T47D (cell line): ENCODE results near the gene PHF2.
"Not testable (repeated sequence)": the region's sequence is repeated elsewhere in the genome, so short reads cannot be mapped to it uniquely, and the experiment has no call there.

Experiments used
- DNase-seq, 2 experiments: peaks; one replicate each; pipeline versions ENCODE4 v3.0.0 to v3.0.0-alpha.2; 2011 to 2012; ENCODE audit warnings: low read depth in 1 of 2, low spot score in 1 of 2
- JUND ChIP-seq: IDR thresholded peaks from 2 replicates; pipeline ENCODE4 v1.6.1; 2012; ENCODE audit warnings: low read depth
- in situ Hi-C: cut with HindIII; loops from 2 replicates; pipeline ENCODE4 v1.10.0; 2016; ENCODE audit warnings: low sequenced_read_pairs, low pct_unique_long_range_greater_than_20kb

PHF2 gene

DNA sequence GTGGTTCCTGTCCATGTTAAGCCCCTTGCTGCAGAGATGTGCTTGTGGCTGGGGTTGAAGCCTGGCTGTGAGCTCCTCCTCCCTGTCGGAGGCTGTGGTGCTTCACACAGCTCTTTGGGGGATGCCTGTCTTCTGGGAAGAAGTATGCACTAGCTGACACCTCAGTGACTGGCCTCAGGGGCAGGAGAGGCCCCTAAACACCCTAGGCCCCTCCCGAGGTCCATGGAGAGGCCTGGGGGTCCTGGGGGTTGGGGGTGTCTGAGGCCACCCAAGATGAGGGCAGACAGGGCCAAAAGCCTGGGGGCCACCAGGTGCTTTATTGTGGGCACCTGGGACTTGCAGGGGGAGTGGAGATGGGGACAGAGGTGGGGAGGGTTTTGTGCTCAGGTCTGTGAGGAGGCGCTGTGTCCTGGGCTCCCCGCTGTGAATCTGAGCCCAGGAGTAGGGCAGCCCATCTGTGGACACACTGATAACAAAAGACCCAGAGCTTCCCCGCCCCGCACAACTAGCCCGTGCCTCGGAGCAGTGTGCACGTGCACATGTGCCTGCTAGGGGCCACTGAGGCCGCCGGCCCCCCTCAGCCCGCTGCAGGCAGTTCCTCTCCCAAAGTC is 92.0 kb downstream of the PHF2 start:
- in situ Hi-C loops = no loop called here
- no peak for DNase-seq
- TF ChIP-seq JUND = no peak

DNA sequence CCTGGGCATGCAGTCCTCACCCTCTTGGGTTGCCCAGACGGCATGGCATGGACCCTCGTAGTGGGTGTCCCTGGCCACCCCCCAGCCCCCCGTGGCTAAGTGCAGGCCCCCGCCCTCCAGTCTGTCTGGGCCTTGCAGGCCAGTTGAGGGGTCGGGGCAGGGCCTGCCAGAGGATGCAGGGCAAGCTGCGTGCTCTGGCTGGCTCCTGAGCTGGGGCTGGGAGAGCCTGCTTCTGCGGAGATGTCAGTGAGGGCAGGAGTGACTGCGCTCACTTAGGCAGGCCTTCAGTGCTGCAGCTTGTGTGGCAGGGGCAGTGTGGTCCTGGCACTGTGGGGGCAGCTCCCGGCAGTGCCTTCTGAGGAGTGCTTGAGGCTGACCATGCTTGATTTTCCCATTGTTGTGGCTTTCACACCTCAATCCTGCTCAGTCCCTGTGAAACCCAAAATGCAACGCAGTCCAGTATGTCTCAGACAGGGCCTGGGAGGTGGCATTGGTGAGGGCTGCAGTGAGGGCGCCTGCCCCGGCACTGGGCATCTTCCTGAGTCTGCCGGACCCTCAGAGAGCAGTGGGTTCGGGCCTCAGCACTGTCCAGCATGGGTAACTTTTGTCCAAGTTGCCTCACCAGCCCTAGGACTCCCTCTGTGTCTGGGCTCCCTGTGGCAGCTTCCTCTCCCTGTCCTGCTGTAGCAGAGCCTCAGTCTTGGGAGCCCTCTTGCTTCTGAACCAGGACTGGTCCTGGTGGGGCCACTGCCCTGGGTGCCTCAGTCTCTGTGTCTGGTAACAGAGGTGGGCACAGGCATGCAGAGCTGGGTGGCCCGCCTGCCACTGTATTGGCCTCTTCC is 93.0 kb downstream of the PHF2 start:
- in situ Hi-C loops = no loop called here
- no peak for TF ChIP-seq JUND
- DNase-seq = no peak

DNA sequence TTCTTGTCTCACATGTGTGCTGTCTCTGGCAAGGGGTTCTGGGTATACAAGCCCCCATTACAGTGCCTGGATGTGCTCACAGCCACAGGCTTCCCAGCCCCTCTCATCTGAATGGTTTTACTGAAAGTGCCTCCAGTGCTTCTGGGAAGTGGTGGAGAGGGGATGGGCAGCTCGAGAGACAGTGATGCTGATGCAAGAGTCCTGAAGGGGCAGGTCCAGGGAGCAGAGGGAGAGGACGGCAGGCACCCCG is 93.5 kb downstream of the PHF2 start:
- no peak for TF ChIP-seq JUND
- DNase-seq = no peak
- in situ Hi-C loops = no loop called here

DNA sequence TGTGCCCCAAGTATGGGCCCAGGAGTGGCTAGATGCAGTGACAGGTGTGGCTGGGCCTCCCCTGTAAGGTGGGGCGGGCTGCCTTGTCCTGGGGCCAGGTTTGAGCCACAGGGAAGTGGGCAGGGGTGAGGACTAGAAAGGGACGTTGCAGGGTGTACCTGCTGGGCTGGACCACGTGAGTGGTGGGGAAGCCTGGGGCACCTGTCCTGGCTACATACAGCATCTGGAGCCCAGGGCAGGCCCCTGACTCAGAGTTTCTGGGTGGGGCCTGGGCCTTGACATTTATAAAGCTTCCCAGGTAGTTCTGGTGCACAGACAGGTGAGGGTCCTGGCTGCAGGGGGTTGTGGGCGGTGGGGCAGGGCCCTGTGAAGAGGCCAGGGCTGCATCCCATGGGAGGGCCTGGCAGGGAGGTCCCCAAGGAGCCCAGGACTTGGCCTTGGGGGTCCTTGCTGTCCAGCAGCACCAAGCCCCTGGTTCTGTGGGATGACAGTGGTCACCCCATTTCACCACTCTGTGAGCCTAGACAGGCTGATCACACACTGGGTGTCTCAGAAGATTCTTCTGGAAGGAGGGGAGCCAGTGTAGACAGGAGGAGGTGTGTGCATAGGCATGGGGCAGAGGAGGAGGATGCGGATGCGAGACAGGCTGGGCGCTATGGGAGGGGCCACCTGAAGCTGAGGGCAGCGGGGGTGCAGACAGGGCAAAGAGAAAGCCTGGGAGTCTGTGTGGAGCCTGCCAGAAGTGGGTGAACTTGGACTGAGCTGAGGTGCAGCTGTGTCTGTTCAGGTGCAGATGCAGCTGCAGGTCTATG is 94.0 kb downstream of the PHF2 start:
- DNase-seq = no peak

DNA sequence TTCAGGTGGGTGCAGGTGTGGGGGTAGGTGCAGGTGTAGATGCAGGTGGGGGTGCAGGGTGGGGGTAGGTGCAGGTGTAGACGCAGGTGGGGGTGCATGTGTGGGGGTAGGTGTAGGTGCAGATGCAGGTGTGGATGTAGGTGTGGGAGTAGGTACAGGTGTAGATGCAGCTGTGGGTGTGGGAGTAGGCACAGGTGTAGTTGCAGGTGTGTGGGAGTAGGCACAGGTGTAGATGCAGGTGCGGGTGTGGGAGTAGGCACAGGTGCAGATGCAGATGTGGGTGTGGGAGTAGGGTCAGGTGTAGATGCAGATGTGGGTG is 94.6 kb downstream of the PHF2 start:
- no peak for TF ChIP-seq JUND
- in situ Hi-C loops = no loop called here
- DNase-seq = no peak

More for the DNA sequence above, 94.0 kb downstream of the PHF2 start:
- no peak for TF ChIP-seq JUND
- in situ Hi-C loops = no loop called here

DNA sequence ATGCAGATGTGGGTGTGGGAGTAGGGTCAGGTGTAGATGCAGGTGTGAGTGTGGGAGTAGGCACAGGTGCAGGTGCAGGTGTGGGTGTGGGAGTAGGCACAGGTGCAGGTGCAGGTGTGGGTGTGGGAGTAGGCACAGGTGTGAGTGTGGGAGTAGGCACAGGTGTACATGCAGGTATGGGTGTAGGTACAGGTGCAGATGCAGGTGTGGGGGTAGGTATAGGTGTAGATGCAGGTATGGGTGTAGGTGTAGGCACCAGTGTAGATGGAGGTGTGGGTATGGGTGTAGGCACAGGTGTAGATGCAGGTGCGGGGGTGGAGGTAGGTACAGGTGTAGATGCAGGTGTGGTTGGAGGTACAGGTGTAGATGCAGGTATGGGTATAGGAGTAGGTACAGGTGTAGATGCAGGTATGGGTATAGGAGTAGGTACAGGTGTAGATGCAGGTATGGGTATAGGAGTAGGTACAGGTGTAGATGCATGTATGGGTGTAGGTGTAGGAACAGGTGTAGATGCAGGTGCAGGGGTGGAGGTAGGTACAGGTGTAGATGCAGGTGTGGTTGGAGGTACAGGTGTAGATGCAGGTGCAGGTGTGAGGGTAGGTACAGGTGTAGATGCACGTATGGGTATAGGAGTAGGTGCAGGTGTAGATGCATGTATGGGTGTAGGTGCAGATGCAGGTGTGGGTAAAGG is 96.1 kb downstream of the PHF2 start:
- in situ Hi-C loops, DNase-seq: not testable (repeated sequence)

DNA sequence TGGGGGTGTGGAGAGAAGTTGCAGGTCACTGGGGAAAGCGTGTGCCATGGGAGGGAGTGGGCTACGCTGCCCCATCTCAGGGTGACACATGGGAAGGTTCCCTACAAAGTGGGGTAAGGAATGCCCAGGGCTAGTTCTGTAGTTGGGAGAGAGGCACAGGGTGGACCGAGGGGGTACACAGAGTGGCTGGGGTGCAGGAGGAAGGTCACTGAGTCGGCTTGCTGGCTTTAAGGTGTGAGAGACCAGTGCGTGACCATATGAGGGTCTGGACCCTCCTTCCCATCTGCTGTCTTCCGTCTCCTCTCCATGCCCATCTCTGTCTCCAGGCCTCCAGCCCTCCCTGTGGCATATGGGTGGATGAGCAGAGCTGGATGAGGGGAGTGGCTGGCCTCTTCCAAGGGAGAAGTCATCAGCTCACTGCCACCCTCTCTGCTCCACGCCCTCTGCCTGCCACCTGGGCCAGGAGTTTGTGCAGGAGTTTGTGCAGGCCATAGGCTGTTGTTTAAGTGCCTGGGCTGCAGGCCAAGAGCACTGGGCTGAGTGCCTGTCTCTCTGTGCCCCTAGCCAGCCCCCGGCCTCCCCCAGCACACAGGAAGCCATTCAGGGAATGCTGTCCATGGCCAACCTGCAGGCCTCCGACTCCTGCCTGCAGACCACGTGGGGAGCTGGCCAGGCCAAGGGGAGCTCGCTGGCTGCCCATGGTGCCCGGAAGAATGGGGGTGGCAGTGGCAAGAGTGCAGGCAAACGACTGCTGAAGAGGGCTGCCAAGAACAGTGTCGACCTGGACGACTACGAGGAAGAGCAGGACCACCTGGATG is 96.8 kb downstream of the PHF2 start:
- DNase-seq = no peak
- in situ Hi-C loops = no loop called here
- TF ChIP-seq JUND = no peak

DNA sequence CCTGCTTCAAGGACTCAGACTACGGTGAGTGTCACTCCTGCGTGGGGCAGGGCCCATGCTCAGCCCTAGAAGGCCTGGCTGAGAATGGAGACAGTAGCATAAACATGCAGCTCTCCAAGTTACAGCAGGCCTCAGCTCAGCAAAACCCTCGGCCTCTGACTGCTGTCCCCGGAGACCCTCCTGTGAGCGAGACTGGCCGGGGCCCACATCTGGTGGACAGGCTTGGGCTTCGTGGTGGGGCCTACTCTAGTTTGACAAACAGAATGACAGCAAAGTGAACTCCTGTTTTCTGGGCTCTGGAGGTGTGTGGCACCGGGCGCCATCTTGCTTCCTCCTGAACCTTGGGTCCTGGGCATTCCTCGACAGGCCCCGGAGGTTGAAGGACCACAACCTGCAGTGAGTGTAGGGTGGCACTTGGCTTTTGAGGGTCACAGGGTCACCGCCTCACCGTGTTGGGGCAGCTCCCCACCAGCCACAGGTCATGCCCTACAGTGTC is 97.5 kb downstream of the PHF2 start:
- DNase-seq = no peak
- no peak for TF ChIP-seq JUND
- in situ Hi-C loops = no loop called here

DNA sequence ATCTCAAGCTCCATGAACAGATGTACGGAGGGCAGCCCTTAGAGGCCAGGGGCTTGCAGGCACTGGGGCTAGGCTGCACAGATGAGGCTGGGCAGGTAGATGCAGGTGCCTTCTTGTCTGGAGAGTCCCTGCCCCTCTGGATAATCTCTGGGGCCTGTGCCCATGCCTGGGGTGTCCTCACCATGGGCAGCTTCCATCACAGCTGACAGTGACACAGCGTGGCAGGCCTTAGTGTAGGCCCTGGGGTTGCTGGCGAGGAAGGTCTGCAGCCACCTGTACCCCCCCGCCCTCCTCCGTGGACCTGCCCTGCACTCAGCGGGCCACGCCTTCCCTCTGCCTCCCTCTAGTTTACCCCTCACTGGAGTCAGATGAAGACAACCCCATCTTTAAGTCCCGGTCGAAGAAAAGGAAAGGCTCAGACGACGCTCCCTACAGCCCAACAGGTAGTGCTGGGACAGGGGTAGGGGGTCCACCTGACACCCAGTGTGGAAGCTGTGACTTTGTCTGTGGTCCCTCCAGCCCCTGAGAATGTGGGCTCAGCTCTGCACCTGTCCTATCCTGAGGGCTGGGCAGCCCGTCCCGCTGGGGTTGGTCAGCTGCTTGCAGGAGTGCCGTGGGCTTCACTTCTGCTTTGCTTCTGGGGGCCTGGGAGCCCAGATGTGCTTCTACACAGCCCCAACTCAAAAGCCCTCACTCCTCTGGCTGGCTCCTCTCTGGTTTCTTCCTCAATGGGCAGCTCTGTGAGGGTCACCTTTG is 98.4 kb downstream of the PHF2 start:
- in situ Hi-C loops = no loop called here
- DNase-seq = no peak
- no peak for TF ChIP-seq JUND

DNA sequence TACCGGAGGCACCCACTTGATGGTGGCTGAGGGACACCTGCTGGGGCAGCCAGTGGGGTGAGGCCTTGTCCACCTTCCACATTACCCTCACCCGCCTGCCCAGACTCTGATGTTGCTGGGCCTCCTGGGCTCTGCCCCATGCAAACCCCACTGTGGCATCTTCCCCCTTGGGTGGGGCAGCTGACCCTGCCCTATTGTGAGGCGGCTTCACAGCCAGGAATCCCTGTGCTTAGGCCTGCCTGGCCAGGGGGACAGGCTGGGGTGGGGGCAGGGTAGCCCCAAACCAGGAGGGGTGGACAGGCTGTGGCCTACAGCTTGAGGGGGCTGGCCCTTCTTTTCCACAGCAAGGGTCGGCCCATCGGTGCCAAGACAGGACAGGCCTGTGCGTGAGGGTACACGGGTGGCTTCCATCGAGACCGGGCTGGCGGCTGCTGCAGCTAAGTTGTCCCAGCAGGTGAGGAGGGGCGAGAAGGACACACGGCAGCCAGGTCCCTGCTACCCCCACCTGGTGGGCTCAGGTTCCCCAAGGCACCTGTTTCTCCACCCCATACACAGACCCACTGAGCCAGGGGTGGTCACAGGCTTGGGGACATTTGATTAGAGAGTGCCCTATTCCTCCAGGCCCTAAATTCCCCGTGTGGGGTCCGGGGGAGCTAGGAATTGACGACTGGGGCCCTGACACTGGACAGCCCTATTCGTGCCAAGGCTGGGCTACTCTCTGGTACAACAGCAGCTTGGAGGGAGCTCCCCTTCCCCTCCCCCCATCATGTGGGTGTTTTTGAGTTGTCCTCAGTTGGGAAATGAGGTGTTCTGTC is 99.2 kb downstream of the PHF2 start:
- DNase-seq = no peak
- in situ Hi-C loops = no loop called here
- TF ChIP-seq JUND = no peak
